DMS153 (cell line): ENCODE results near the gene TBC1D10B.

Source experiments
- DNase-seq: peaks from one replicate; lab custom pipeline; 2025; lab: John Stamatoyannopoulos, UW

TBC1D10B gene

GRCh38 chr16:30372038-30372712, 1.9 kb upstream of the TBC1D10B start:
- no peak for DNase-seq

DNA sequence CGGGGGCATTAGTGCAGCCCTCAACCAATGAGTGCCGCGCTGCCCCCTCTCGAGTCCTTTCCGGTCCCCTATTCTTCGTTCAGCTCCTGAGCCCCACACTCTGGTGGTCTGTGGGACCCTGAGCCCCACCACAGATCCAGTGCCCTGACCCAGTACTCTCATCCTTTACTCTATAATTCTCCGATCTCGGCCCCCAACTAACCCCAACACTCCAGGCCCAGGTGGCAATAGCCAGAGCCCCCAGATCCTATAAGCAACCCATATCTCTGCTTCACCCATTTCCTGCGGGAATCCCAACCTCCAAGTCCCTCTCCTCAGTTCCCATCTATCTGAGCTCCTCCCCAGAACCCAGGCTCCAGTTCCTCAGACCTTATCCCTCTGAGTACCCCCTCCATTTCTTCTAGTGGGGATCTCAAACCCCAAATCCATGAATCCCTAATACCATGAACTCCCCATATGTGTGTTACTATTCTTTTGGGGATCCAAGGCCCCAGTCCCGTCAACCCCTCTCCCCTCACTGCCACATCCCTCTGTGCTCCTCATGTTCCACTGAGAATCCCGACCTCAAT, 1.0 kb upstream of the TBC1D10B start:
- DNase-seq = no peak

DNA sequence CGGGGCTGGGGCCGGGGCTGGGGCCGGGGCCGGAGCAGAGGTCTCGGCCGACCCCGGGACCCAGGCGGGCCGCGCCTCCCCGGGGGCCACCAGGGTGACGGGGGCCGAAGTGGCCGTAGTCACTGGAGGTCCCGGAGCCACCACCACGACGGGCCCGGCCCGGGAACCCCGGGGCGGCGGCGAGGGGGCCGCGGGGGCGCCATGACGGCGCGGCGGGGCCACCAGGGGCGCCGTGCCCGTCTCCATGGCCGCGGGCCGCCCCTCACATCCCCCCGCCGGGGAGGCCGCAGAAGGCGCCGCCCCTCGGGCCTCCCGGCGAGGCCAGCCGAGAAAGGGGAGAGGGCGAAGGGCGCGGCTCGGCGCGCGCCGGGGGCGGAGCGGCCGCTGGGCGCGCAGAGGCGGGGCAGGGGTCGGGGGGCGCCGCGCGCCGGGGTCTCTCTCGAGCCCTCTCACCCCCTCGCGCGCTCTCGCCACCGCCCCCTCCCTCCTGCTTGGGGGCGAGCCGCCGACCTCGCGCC, 297 bp downstream of the TBC1D10B start:
- DNase-seq = no peak

DNA sequence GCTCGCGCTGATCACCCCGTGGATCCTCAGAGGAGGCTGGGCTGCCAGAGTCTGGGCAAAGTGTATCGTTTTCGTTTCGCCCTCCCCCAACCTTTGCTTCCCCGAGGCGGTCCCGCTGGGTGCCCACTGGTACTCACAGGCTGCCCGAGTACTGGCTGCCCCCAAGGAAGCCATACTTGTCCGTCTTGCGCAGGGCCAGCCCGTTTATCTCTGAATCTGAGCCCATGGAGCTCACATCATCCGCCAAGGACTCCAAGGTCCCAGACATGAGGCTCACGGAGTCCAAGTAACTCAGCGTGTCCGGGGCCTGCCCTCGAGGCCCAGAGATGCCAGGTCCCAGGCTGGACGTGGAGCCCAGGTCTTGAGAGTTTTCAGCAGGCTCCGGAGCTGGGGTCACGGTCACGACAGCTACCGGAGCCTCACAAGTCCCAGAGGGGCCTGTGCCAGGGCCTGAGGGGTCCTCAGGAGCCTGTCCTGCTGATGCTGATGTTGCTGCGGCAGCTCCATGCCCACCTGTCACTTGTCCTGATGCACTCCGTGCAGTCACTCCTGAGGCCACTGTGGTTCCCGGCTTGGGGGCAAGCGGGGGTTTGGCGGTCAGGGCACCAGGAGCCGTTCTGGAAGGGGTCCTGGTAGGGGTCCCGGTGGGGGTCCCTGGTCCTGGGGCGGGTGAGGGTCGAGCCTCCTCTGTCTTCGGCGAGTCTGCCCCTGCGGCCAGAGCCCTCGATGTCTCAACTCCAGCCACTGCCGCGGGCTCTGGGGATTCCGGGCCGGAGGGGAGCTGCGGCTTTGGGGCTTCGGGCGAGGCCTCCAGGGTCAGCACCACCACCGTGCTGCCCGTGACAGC, 980 bp downstream of the TBC1D10B start:
- DNase-seq = no peak

DNA sequence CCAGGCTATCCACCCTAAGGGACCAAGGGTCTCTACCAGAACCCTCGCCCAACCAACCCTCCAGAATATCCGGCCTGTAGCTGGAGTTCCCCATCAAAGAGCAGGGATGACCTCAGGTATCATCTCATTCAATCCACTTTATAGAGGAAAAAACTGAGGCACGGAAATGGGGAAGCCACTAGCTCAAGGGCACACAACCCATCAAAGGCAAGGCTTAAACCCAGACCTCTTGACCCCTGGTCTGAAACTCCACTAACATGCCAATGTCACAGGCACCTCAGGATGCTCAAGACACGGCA, 1.6 kb downstream of the TBC1D10B start:
- DNase-seq = no peak

DNA sequence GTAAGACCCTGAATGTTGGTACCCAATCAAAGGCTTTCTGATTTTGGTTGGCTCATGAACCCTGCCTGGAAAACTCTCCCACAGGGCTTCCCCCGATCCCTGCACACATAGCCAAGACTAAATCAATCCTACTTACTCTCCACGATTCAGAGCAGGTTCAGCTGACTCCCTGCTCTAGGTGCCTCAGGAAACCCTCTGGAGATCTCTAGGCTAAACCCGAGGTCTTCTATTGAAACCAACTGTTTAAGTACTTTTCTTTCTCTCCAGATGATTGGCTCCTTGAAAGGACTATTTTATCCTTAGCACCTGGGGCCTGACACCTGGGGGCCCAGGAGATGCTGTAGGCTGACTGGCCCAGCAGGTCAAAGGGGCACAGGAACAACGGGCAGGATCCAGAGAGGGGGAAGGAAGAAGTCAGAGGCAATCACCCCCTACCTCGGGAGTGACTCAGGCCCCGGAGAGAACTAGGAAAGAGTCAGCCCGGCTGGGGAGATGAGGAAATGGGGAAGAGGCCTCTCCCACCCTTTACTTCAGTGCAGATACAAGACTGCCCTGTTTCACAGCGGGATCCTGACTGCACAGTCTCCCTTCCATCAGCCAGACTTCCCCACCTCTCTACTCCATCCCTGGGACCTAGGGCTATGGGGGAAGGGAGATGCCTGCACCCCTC, 2.0 kb downstream of the TBC1D10B start:
- DNase-seq = no peak

GRCh38 chr16:30367349-30368009, 2.8 kb downstream of the TBC1D10B start:
- no peak for DNase-seq

DNA sequence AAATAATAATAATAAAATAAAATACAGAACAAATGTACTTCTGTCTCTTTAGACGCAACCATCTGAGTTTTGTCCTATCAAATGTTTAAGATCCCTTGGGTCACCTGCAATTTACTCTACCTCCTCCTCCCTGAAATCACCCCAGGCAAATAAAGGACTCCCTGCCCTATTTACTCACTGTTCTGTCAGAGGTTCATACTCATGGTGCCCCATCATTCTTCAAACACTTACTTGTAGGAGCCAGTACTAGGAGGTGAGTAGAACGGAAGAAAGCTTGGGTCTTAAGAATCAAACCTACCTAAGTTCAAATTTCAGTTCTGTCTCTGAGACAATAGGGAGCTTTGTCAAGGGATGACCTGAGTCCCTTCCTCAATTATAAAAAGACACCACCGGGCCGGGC, 3.8 kb downstream of the TBC1D10B start:
- DNase-seq = no peak

DNA sequence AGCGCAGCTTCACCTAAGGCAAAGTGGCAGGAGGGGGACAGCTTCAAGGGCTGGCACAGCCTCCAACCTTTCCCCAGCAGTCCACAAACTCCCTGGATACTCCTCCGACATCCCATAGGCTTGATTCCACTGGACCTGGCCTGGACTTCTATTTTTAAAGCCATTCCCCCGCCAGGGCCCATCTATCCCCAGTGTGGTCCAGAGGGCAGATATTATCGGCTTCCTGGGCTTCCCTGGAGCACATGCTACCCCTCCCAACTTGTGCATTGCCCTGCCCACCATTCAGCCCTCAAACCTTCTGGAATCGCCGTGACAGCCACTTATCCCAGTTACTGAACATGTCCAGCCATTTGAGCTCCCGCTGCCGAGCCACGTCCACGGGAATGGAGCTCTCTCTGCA, 5.1 kb downstream of the TBC1D10B start:
- DNase-seq = no peak

DNA sequence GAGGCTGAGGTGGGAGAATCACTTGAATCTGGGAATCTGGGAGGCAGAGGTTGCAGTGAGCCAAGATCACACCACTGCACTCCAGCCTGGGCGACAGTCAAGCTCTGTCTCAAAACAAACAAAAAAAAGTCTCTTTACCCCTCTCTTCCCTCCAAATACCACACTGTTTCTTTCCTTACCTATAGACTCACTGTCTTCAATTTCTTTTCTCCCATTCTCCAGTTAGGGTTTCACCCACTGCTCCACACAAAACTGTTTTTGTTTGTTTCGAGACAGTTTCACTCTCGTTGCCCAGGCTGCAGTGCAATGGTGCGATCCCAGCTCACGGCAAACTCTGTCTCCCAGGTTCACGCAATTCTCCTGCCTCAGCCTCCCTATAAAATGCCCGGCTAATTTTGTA, 9.1 kb downstream of the TBC1D10B start:
- no peak for DNase-seq

DNA sequence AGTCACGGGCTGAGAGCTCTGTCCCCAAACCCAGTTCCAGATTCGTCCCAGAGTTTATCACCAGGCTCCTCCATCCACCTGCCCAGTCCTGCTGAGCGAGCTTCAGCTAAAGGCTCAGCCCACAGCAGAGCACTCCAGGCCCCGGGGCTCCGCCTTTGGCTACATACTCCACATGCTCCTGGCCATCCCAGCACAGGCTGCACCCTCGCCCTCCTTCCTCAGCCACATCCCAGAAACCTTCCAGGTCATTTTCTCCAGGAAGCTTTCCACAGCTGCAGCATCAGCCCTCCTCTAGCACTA, 10.5 kb downstream of the TBC1D10B start:
- DNase-seq = no peak

DNA sequence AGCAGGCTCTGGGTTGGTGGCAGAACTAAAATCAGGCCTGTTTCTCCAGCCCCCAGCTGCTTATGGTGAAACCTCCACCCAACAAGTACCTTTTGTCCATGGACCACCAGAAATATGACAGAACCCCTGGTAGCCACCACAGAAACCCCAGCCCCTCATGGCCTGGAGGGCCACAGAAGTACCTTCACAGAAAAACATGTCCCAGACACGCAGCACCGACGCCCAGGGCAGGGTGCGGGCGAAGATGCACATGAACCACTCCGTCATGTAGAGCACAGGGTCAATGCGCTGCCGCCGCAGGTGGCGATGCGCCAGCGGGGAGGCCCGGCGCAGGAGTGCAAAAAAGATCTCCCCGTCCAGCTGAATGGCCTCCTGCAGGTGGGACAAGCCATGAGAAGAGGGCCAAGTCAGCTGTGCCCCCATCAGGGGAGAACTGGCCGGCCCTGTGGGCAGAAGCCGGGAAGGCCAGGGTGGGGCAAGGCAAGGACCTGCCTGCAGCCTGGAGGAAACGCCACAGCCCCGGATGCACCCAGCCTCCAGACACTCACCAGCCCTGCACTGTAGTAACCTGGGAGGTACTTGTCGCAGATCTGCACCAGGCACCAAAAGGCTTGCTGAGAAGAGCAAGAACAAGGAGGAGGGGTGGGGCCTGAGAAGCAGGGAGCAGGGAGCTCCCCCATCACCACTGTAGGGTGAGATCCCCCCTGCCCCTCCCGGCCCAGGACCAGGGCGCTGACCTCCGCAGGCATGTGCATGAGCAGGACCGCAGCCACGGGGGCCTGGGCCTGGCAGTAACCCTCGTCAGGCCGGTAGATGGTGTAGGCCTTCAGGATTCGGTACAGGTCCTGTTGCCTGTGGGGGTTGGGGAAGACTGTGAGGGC, 11.1 kb downstream of the TBC1D10B start:
- no peak for DNase-seq

DNA sequence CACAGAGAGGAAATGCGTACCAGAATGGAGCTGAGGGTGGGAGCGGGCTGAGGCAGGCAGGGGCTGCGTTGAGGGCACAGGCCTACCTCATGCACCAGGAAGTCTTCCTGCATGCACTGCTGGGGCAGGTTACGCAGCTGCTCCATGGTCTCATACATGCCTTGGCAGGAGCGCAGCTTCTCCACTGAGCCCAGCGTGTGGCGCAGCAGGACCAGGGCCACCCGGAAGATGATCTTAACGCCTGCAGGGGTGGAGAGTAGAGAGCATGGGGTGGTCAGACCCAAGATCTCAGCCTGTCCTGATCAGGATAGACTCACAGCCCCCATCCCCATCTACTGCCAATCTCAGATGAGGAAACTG, 11.7 kb downstream of the TBC1D10B start:
- no peak for DNase-seq

DNA sequence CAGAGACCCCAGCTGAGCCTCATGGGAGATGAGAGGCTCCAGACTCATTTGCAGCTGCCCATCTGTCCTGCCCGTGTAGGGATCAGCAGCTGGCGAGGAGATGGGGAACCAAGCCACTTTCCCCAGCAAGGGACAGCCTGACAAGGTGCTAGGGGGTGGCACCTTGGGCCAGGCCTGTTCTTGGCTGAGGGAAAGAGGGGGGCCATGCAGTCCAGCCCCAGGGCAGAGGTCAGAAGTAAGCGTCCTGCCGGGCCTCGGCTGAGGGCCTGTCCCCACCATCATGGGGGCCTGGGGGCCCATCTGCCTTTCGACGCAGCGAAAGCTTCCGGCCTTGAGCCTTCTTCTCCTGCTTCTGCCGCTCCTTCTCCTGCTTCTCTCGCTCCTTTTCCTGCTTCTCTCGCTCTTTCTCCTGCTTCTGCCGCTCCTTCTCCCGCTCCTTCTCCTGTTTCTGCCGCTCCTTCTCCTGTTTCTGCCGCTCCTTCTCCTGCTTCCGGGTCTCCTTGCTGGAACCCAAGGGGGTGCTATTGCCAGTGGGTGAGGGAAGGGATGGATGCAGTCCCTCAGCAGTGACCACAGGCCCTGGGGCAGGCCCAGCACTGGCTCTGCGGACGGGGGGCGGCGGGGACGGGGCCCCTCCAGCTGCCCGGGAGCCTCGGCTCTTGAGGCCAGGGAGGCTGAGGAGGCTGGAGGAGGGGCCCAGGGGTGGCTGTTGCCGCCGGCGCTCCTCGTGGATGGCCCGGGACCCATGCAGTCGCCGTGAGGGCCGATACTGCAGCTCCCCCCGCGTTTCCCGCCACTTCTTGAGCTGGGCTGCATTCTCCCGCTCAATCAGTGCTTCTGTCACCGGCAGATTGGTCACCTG, 12.3 kb downstream of the TBC1D10B start:
- DNase-seq = no peak

GRCh38 chr16:30357085-30357714, 13.1 kb downstream of the TBC1D10B start:
- DNase-seq = no peak

- peak; percentile 22 for DNase-seq
Measured at GRCh38 chr16:30356401-30357084, 13.8 kb downstream of the TBC1D10B start.

GRCh38 chr16:30355954-30356308, 14.4 kb downstream of the TBC1D10B start:
- DNase-seq = no peak

GRCh38 chr16:30355144-30355953, 14.9 kb downstream of the TBC1D10B start, which contains the start of gene CD2BP2:
CD2BP2 (minus strand) TSS chr16:30355308; CDS start chr16:30354681, 627 bp downstream.
- peak; percentile 99 for DNase-seq
